K562 (cell line): ENCODE measurements around the gene CNIH3. TPM values are rescaled to one million over a fixed set of nuclear protein-coding genes. Genes with fewer than 3 reads are reported as not detected.

Experiments
- ATAC-seq: fragments of 200-7000 bp; cut with Tn5 transposase; 3 replicates; pipeline ENCODE4 v1.9.1; 2020; ENCODE audit warnings: moderate library complexity
- BruUV-seq: library from RNA; stranded (reverse); fragments of 400-500 nt; replicated peaks from 2 replicates; lab custom pipeline; 2021; lab: Mats Ljungman, UMichigan
- CTCF ChIA-PET: fragments of 300-600 bp; formaldehyde crosslinking; extraction: SDS; loops from one replicate; lab custom pipeline; 2021; ENCODE audit warnings: low intra/inter-chr PET ratio; lab: Yijun Ruan, JAX
- POLR2A ChIA-PET: fragments of 300-600, 350-650 bp; sonication (Branson Sonifier 250); formaldehyde crosslinking; extraction: SDS; loops from one replicate; lab custom pipeline; 2021; ENCODE audit warnings: antibody characterized with exemption, inconsistent platforms; lab: Yijun Ruan, JAX
- DNase-seq, 4 experiments: peaks; one replicate each; pipeline versions ENCODE4 v3.0.0 to v3.0.0-alpha.2; 2011 to 2018; ENCODE audit warnings: low spot score in 3 of 4, mixed read lengths in 3 of 4; ENCODE audit errors: extremely low read depth in 1 of 4
- FAIRE-seq: peaks from 2 replicates; lab custom pipeline; 2011; peaks lifted over from hg19 to GRCh38; lab: Jason Lieb, UNC
- H2AFZ ChIP-seq: 2 replicates; pipeline ENCODE4 v1.6.0; 2011; ENCODE audit warnings: low read depth, low read length, control low read depth, inconsistent platforms
- H3K27ac ChIP-seq: fragments of 200-600 bp; 3 replicates; pipeline ENCODE4 v1.8.0; 2011; ENCODE audit warnings: low read depth, mild to moderate bottlenecking, control low read depth, inconsistent platforms, low read length, moderate library complexity, mixed read lengths; ENCODE audit errors: extremely low read depth
- H3K27me3 ChIP-seq, 2 experiments: fragments of 300-600 bp in 1 of 2; 2 replicates in 1 of 2; 3 replicates in 1 of 2; pipeline versions ENCODE4 v1.6.0 to v1.8.0; 2011; ENCODE audit warnings: inconsistent platforms in 2 of 2, low read length in 2 of 2, mild to moderate bottlenecking in 1 of 2, mixed read lengths in 1 of 2, moderate library complexity in 1 of 2; ENCODE audit not compliant: control insufficient read depth in 2 of 2, insufficient read depth in 2 of 2
- H3K36me3 ChIP-seq: fragments of 300-600 bp; 3 replicates; pipeline ENCODE4 v1.8.0; 2011; ENCODE audit warnings: mild to moderate bottlenecking, low read length, inconsistent platforms; ENCODE audit not compliant: control insufficient read depth, insufficient read depth
- H3K4me1 ChIP-seq, 2 experiments: fragments of 200-600 bp in 1 of 2; replicated peaks in 1 of 2; 2 replicates in 1 of 2; 3 replicates in 1 of 2; pipeline versions ENCODE4 v1.5.1 to v1.8.0; 2011; ENCODE audit warnings: inconsistent platforms in 2 of 2, low read length in 2 of 2, mild to moderate bottlenecking in 1 of 2, mixed read lengths in 1 of 2, moderate library complexity in 1 of 2; ENCODE audit not compliant: control insufficient read depth in 2 of 2, insufficient read depth in 2 of 2
- H3K4me2 ChIP-seq: 2 replicates; pipeline ENCODE4 v1.6.1; 2011; ENCODE audit warnings: low read length, control low read depth, inconsistent platforms, mixed read lengths; ENCODE audit not compliant: insufficient read depth
- H3K4me3 ChIP-seq: fragments of 200-600 bp; sonication (generic), shearing (Covaris generic); 2 replicates; pipeline ENCODE4 v1.5.1; 2016; ENCODE audit warnings: control low read depth, inconsistent platforms
- H3K79me2 ChIP-seq: fragments of 200-600 bp; 3 replicates; pipeline ENCODE4 v1.8.0; 2011; ENCODE audit warnings: low read length, inconsistent platforms; ENCODE audit not compliant: control insufficient read depth, insufficient read depth
- H3K9ac ChIP-seq, 2 experiments: 2 replicates each; pipeline versions ENCODE4 v1.6.0 to v1.6.1; 2011; ENCODE audit warnings: low read depth in 2 of 2, low read length in 2 of 2, control low read depth in 1 of 2, inconsistent platforms in 1 of 2, mild to moderate bottlenecking in 1 of 2, mixed read lengths in 1 of 2; ENCODE audit not compliant: insufficient read depth in 1 of 2
- H3K9me1 ChIP-seq: one replicate; pipeline ENCODE4 v1.6.0; 2011; ENCODE audit warnings: inconsistent platforms, mild to moderate bottlenecking, low read length, moderate library complexity; ENCODE audit not compliant: control insufficient read depth, insufficient read depth
- H3K9me3 ChIP-seq: replicated peaks from 2 replicates; pipeline ENCODE4 v1.5.1; 2011; ENCODE audit warnings: low read depth, low read length, inconsistent platforms; ENCODE audit not compliant: control insufficient read depth, insufficient read depth
- H4K20me1 ChIP-seq: replicated peaks from 2 replicates; pipeline ENCODE4 v1.6.1; 2011; ENCODE audit warnings: low read length, inconsistent platforms, mixed read lengths; ENCODE audit not compliant: control insufficient read depth, insufficient read depth
- BMI1 ChIP-seq: fragments of 150-350 bp; IDR thresholded peaks from 2 replicates; pipeline ENCODE4 v1.6.1; 2014; ENCODE audit warnings: low read length
- C11orf30 ChIP-seq: fragments of 450-650 bp; IDR thresholded peaks from 2 replicates; pipeline ENCODE4 v1.6.1; 2016; ENCODE audit warnings: low read depth, mild to moderate bottlenecking
- KLF6 ChIP-seq: fragments of 250-450 bp; sonication (Bioruptor Pico); IDR thresholded peaks from 2 replicates; pipeline ENCODE4 v1.4.0; 2020; ENCODE audit warnings: mild to moderate bottlenecking, moderate library complexity, borderline replicate concordance
- MCM5 ChIP-seq: fragments of 450-650 bp; IDR thresholded peaks from 2 replicates; pipeline ENCODE4 v1.6.1; 2016; ENCODE audit warnings: low read depth
- NCOA2 ChIP-seq, 2 experiments: fragments of 450-650 bp; IDR thresholded peaks; 2 replicates each; pipeline ENCODE4 v1.6.1; 2018; ENCODE audit warnings: mild to moderate bottlenecking in 2 of 2, moderate library complexity in 1 of 2; ENCODE audit not compliant: partially characterized antibody in 2 of 2
- PHF21A ChIP-seq: fragments of 450-650 bp; IDR thresholded peaks from 2 replicates; pipeline ENCODE4 v1.6.1; 2017; ENCODE audit warnings: low read depth, borderline replicate concordance
- RBM15 ChIP-seq: fragments of 200-400 bp; formaldehyde crosslinking; IDR thresholded peaks from 2 replicates; pipeline ENCODE4 v1.6.1; 2018; ENCODE audit warnings: mild to moderate bottlenecking, low read length, moderate library complexity; ENCODE audit not compliant: insufficient read depth
- SRSF7 ChIP-seq: fragments of 200-400 bp; formaldehyde crosslinking; optimal IDR thresholded peaks from 2 replicates; pipeline ENCODE3; 2017; ENCODE audit warnings: mild to moderate bottlenecking, low read depth, low read length
- U2AF1 ChIP-seq: fragments of 200-400 bp; formaldehyde crosslinking; optimal IDR thresholded peaks from 2 replicates; pipeline ENCODE3; 2017; ENCODE audit warnings: mild to moderate bottlenecking, low read depth, low read length, moderate library complexity
- U2AF2 ChIP-seq: fragments of 200-400 bp; formaldehyde crosslinking; optimal IDR thresholded peaks from 2 replicates; pipeline ENCODE3; 2017; ENCODE audit warnings: low read depth, mild to moderate bottlenecking, low read length
- ZBTB5 ChIP-seq: fragments of 450-650 bp; IDR thresholded peaks from 2 replicates; pipeline ENCODE4 v1.6.1; 2017; ENCODE audit warnings: antibody characterized with exemption
- ZFP36 ChIP-seq: fragments of 150-350 bp; IDR thresholded peaks from 2 replicates; pipeline ENCODE4 v1.6.1; 2018; ENCODE audit warnings: low read length, low read depth; ENCODE audit not compliant: partially characterized antibody
- ZNF3 ChIP-seq: fragments of 250-450 bp; sonication (Bioruptor Pico); IDR thresholded peaks from 2 replicates; pipeline ENCODE4 v1.5.0; 2021; ENCODE audit warnings: mild to moderate bottlenecking, moderate library complexity
- ZNF696 ChIP-seq: fragments of 250-450 bp; sonication (Bioruptor Pico); conservative IDR thresholded peaks from 2 replicates; pipeline ENCODE4 v1.4.0; 2020; ENCODE audit warnings: mild to moderate bottlenecking, moderate library complexity
- WGBS: fragments of 100-300 bp; shearing (Covaris generic); methylation state at CpG from one replicate; pipeline ENCODE4 v1.1.6; 2016; ENCODE audit warnings: low coverage, mixed read lengths; ENCODE audit not compliant: insufficient coverage; ENCODE audit errors: missing lambda C conversion rate; 5-methylcytosine and 5-hydroxymethylcytosine counted together
- in situ Hi-C: fragments of 300-500 bp; cut with MboI; formaldehyde crosslinking; loops from 4 replicates; pipeline ENCODE4 v1.15.0; 2018; ENCODE audit warnings: inconsistent platforms, mixed read lengths
- intact Hi-C: fragments of 100-400 bp; cut with micrococcal nuclease; formaldehyde crosslinking; loops from 2 replicates; pipeline ENCODE4 v1.14.2; 2022
- polyA plus RNA-seq, 8 experiments: library from polyadenylated mRNA; depleted of rRNA in 4 of 8; stranded (reverse) in 5 of 8; unstranded in 3 of 8; fragments of >200 nt; fragmentation: Nextera tagmentation in 2 of 8; fragmentation: Illumina TruSeq in 1 of 8; extraction: Ambion mirVana in 2 of 8; extraction: Trizol in 1 of 8; gene quantifications; 2 replicates each; pipeline versions ENCODE4 v1.2.1 to v1.2.3, GENCODE V29; 2011 to 2014; ENCODE audit warnings: inconsistent platforms in 1 of 8, missing spikeins in 1 of 8
- total RNA-seq, 7 experiments: library from RNA; depleted of rRNA in 6 of 7; stranded (reverse); fragments of >200 nt in 6 of 7; fragmentation: Illumina TruSeq in 2 of 7; extraction: Trizol in 2 of 7; gene quantifications; 2 replicates each; pipeline versions ENCODE4 v1.2.1 to v1.2.3, GENCODE V29; 2011 to 2021; ENCODE audit warnings: low replicate concordance in 1 of 7
- TF ChIP-seq, protein P1 (sequence below): fragments of 250-450 bp; sonication (Bioruptor Pico); IDR thresholded peaks from 2 replicates; pipeline ENCODE4 v1.8.0; 2022; ENCODE audit warnings: moderate library complexity, mild to moderate bottlenecking, inconsistent platforms

CNIH3 gene
- total and polyA plus RNA-seq, 9 of the 15 experiments (the other 6 are each of a cell fraction or from before 2014, with no cell fraction given): 0.14 to 1.8 (median 0.79) TPM

GRCh38 chr1:224779536-224779935 is 163.4 kb downstream of the CNIH3 start (continued):
- TF ChIP-seq, protein P1, sequence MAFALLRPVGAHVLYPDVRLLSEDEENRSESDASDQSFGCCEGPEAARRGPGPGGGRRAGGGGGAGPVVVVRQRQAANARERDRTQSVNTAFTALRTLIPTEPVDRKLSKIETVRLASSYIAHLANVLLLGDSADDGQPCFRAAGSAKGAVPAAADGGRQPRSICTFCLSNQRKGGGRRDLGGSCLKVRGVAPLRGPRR (CRISPR knock-in tag): no peak
- no peak for TF ChIP-seq U2AF2
- TF ChIP-seq ZFP36: no peak
- TF ChIP-seq ZNF696 (CRISPR knock-in tag): no peak
- no peak for TF ChIP-seq MCM5
- TF ChIP-seq, all 486 proteins: peak for 0

DNA sequence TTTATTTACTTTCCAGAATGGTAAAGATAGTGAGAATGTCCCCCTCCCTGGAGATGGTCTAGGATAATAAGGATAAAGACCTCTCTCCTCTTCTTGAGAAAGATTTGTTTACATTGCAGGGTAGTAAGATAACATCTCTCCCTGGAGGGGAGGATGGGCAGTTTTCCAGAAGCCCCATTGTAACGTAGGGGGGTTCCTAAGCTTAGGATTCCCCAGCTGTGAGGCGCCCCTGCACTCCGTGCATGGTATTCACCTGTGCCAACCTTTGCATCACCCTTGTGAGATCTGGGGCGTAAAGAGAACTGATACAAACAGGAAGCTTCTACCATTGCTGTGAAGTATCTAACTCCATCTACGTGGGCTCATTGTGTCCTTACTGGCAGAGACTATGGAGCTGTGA is 164.6 kb downstream of the CNIH3 start:
- Histone ChIP-seq H3K4me3 (no peak overlapping the region), H3K9me3 (no peaks in the 10 kb centered on the region), H3K4me1 (no peaks in the 10 kb centered on the region), H3K27me3 (peaks cover 0 to 2% of the 10 kb centered on the region in 2 experiments; a peak in 1 of 5 replicates), H2AFZ (no peak overlapping the region), H3K4me2 (no peak overlapping the region), H3K36me3 (no peaks in the 10 kb centered on the region), H4K20me1 (no peaks in the 10 kb centered on the region), H3K27ac (no peak overlapping the region), H3K9me1 (no peaks in the 10 kb centered on the region), H3K79me2 (no peaks in the 10 kb centered on the region), H3K9ac (no peak overlapping the region)
- intact Hi-C loops: no loop called here
- ChIA-PET POLR2A (interaction anchor here (0.6 to 0.7 kb wide), 3 partner anchors 11 to 71 kb away, joined by 3 to 4 read pairs (median 3); no protein-coding TSS in a partner anchor), CTCF (no interaction called here)
- DNase-seq (no peak), FAIRE-seq (no peak), ATAC-seq (no peak)
- BruUV-seq: no TSS peak
- TF ChIP-seq SRSF7 (no peak), ZBTB5 (no peak), ZNF3 (CRISPR knock-in tag) (no peak), NCOA2 (IDR thresholded peaks at IDR 0.05; ENCODE audit: partially characterized antibody in 2 of 2) (no peak), RBM15 (no peak), KLF6 (CRISPR knock-in tag) (no peak), PHF21A (no peak), C11orf30 (no peak), BMI1 (no peak), U2AF1 (no peak)
- in situ Hi-C loops: no loop called here
- 0% methylated on average over 5 of the region's 5 CpGs for WGBS
